Measurements from ENCODE around the gene ABCA13. TPM values are rescaled to one million over a fixed set of nuclear protein-coding genes. Genes with fewer than 3 reads are reported as not detected.

Gene ABCA13
- total RNA-seq, 1 experiment from 2014 or later = not detected

- no peak for TF ChIP-seq REST (IDR thresholded peaks at IDR 0.05; ENCODE audit: low read depth)
- no peak for TF ChIP-seq RAD21 (IDR thresholded peaks at IDR 0.05; ENCODE audit: low read depth)
- no peak for TF ChIP-seq EZH2 (IDR thresholded peaks at IDR 0.05)
These were observed 295.5 kb downstream of the ABCA13 start (continued) for GRCh38 chr7:48466713-48467112.

GRCh38 chr7:48471196-48471595 is 299.9 kb downstream of the ABCA13 start:
- intact Hi-C loops (cut with micrococcal nuclease) = no loop called here
- peaks cover 0 to 5% of the 10 kb centered on the region in 2 experiments; a peak in 1 of 4 replicates for H3K9me3 ChIP-seq (ENCODE audit: control insufficient read depth in 1 of 2, insufficient read depth in 1 of 2, low read depth in 1 of 2, low read length in 2 of 2)
- H3K4me1 ChIP-seq (ENCODE audit: control insufficient read depth in 1 of 2, insufficient read depth in 2 of 2, low read length in 2 of 2) = no peaks in the 10 kb centered on the region
- no TSS peak for BruUV-seq (replicated peaks)
- ChIA-PET POLR2A (no interaction called here), CTCF (no interaction called here), RAD21 (ENCODE audit: low non-redundant PET in 1 of 2, low total read pairs in 2 of 2, uncharacterized antibody in 2 of 2, unreplicated experiment in 2 of 2) (no interaction called here)
- no peak for ATAC-seq
- H3K4me3 ChIP-seq (replicated peaks in 1 of 2; ENCODE audit: low read depth in 1 of 2, low read length in 2 of 2) = no peak overlapping the region
- H3K27me3 ChIP-seq (ENCODE audit: insufficient read depth, low read length) = no peaks in the 10 kb centered on the region
- no peak overlapping the region for H3K4me2 ChIP-seq (ENCODE audit: low read length)
- no peak overlapping the region for H2AFZ ChIP-seq (ENCODE audit: low read depth, low read length, poor library complexity, severe bottlenecking)
- no peaks in the 10 kb centered on the region for H3K36me3 ChIP-seq (ENCODE audit: control insufficient read depth in 1 of 2, insufficient read depth in 2 of 2, low read length in 2 of 2)
- H3K9me2 ChIP-seq (ENCODE audit: insufficient read depth) = no peaks in the 10 kb centered on the region
- no peaks in the 10 kb centered on the region for H3K79me2 ChIP-seq (ENCODE audit: insufficient read depth, low read length)
- TF ChIP-seq ELF1 (IDR thresholded peaks at IDR 0.05; ENCODE audit: borderline replicate concordance, low read depth) = no peak
- TF ChIP-seq, protein P1, sequence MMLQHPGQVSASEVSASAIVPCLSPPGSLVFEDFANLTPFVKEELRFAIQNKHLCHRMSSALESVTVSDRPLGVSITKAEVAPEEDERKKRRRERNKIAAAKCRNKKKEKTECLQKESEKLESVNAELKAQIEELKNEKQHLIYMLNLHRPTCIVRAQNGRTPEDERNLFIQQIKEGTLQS (IDR thresholded peaks at IDR 0.05) = no peak
- TF ChIP-seq FOSL1 (IDR thresholded peaks at IDR 0.05; ENCODE audit: low read depth) = no peak
- no peak for TF ChIP-seq SIN3A (IDR thresholded peaks at IDR 0.05; ENCODE audit: low read depth)
- TF ChIP-seq MAX (IDR thresholded peaks at IDR 0.05) = no peak
- TF ChIP-seq CBX3 (IDR thresholded peaks at IDR 0.05; ENCODE audit: low read depth) = no peak
- TF ChIP-seq EGR1 (IDR thresholded peaks at IDR 0.05; ENCODE audit: low read depth) = no peak
- TF ChIP-seq REST (IDR thresholded peaks at IDR 0.05; ENCODE audit: low read depth) = no peak
- no peak for TF ChIP-seq SRF (IDR thresholded peaks at IDR 0.05; ENCODE audit: low read depth)
- TF ChIP-seq SP1 (IDR thresholded peaks at IDR 0.05; ENCODE audit: low read depth) = no peak
- no peak for TF ChIP-seq JUND (IDR thresholded peaks at IDR 0.05)
- TF ChIP-seq CEBPB (IDR thresholded peaks at IDR 0.05; ENCODE audit: low read depth) = no peak
- no peak for TF ChIP-seq ZBTB33 (IDR thresholded peaks at IDR 0.05; ENCODE audit: extremely low read depth, insufficient replicate concordance, low read length)
- no peak for DNase-seq (ENCODE audit: low read depth, low spot score)
- H3K9ac ChIP-seq (ENCODE audit: low read length) = no peak overlapping the region
- H3K27ac ChIP-seq (ENCODE audit: low read depth, low read length) = no peak overlapping the region
- no peaks in the 10 kb centered on the region for H4K20me1 ChIP-seq (ENCODE audit: insufficient read depth)
